ENCODE measurements around the gene PLEKHG7. TPM values are rescaled to one million over a fixed set of nuclear protein-coding genes. Genes with fewer than 3 reads are reported as not detected.

The PLEKHG7 gene
- total and polyA plus RNA-seq, 2 donors from 2014 or later, result 0.45 to 1.5 TPM

- H3K36me3 ChIP-seq (ENCODE audit: control insufficient read depth in 2 of 3, insufficient read depth in 3 of 3, low read length in 3 of 3), result no peaks in the 10 kb centered on the region
- FAIRE-seq (no peak), DNase-seq (no peak)
- intact Hi-C loops (cut with DNase I), result no loop called here
- no peaks in the 10 kb centered on the region for H3K4me1 ChIP-seq (ENCODE audit: control insufficient read depth in 2 of 3, insufficient read depth in 2 of 3, low read depth in 1 of 3, low read length in 3 of 3)
- no peak for TF ChIP-seq CTCF (IDR thresholded peaks at IDR 0.05; ENCODE audit: borderline replicate concordance, extremely low read depth, insufficient read depth)
- H3K4me3 ChIP-seq (ENCODE audit: low read length in 3 of 3), result no peak overlapping the region
- H3K27me3 ChIP-seq (ENCODE audit: control insufficient read depth, insufficient read depth, low read length), result no peaks in the 10 kb centered on the region
- no peak overlapping the region for H3K27ac ChIP-seq (ENCODE audit: low read depth in 2 of 2, low read length in 2 of 2)
- no peak overlapping the region for H3K9ac ChIP-seq (ENCODE audit: low read length in 3 of 3)
- peaks cover 0 to 7% (median 0%) of the 10 kb centered on the region in 3 donors for H3K9me3 ChIP-seq (ENCODE audit: control insufficient read depth in 2 of 3, insufficient read depth in 1 of 3, low read length in 3 of 3)
Measured at GRCh38 chr12:92722897-92723296, 20.1 kb downstream of the PLEKHG7 start.

- TF ChIP-seq CTCF (IDR thresholded peaks at IDR 0.05; ENCODE audit: borderline replicate concordance, extremely low read depth, insufficient read depth), result no peak
- intact Hi-C loops (cut with DNase I), result no loop called here
- FAIRE-seq, result no peak
Measured at GRCh38 chr12:92726850-92727249, 24.1 kb downstream of the PLEKHG7 start.

GRCh38 chr12:92729773-92730305 lies 27.1 kb downstream of the PLEKHG7 start:
- H3K4me3 ChIP-seq (ENCODE audit: low read length in 3 of 3), result no peak overlapping the region
- no peaks in the 10 kb centered on the region for H3K27me3 ChIP-seq (ENCODE audit: control insufficient read depth, insufficient read depth, low read length)
- DNase-seq, result no peak
- intact Hi-C loops (cut with DNase I), result no loop called here
- no peak for FAIRE-seq
- H3K27ac ChIP-seq (ENCODE audit: low read depth in 2 of 2, low read length in 2 of 2), result no peak overlapping the region
- TF ChIP-seq CTCF (IDR thresholded peaks at IDR 0.05; ENCODE audit: borderline replicate concordance, extremely low read depth, insufficient read depth), result no peak
- H3K9ac ChIP-seq (ENCODE audit: low read length in 3 of 3), result no peak overlapping the region
- H3K36me3 ChIP-seq (ENCODE audit: control insufficient read depth in 2 of 3, insufficient read depth in 3 of 3, low read length in 3 of 3), result no peaks in the 10 kb centered on the region
- H3K4me1 ChIP-seq (ENCODE audit: control insufficient read depth in 2 of 3, insufficient read depth in 2 of 3, low read depth in 1 of 3, low read length in 3 of 3), result no peaks in the 10 kb centered on the region
- peaks cover 0 to 2% (median 0%) of the 10 kb centered on the region in 3 donors for H3K9me3 ChIP-seq (ENCODE audit: control insufficient read depth in 2 of 3, insufficient read depth in 1 of 3, low read length in 3 of 3)

More at GRCh38 chr12:92726850-92727249, 24.1 kb downstream of the PLEKHG7 start:
- no peak overlapping the region for H3K27ac ChIP-seq (ENCODE audit: low read depth in 2 of 2, low read length in 2 of 2)
- no peaks in the 10 kb centered on the region for H3K27me3 ChIP-seq (ENCODE audit: control insufficient read depth, insufficient read depth, low read length)
- H3K36me3 ChIP-seq (ENCODE audit: control insufficient read depth in 2 of 3, insufficient read depth in 3 of 3, low read length in 3 of 3), result no peaks in the 10 kb centered on the region
- H3K9ac ChIP-seq (ENCODE audit: low read length in 3 of 3), result no peak overlapping the region
- no peak for DNase-seq
- H3K9me3 ChIP-seq (ENCODE audit: control insufficient read depth in 2 of 3, insufficient read depth in 1 of 3, low read length in 3 of 3), result peaks cover 0 to 7% (median 0%) of the 10 kb centered on the region in 3 donors
- H3K4me1 ChIP-seq (ENCODE audit: control insufficient read depth in 2 of 3, insufficient read depth in 2 of 3, low read depth in 1 of 3, low read length in 3 of 3), result no peaks in the 10 kb centered on the region
- no peak overlapping the region for H3K4me3 ChIP-seq (ENCODE audit: low read length in 3 of 3)

- DNase-seq (no peak), FAIRE-seq (no peak)
- H3K9ac ChIP-seq (ENCODE audit: low read length in 3 of 3), result no peak overlapping the region
- no peaks in the 10 kb centered on the region for H3K36me3 ChIP-seq (ENCODE audit: control insufficient read depth in 2 of 3, insufficient read depth in 3 of 3, low read length in 3 of 3)
- no peaks in the 10 kb centered on the region for H3K4me1 ChIP-seq (ENCODE audit: control insufficient read depth in 2 of 3, insufficient read depth in 2 of 3, low read depth in 1 of 3, low read length in 3 of 3)
- H3K4me3 ChIP-seq (ENCODE audit: low read length in 3 of 3), result no peak overlapping the region
- H3K27me3 ChIP-seq (ENCODE audit: control insufficient read depth, insufficient read depth, low read length), result no peaks in the 10 kb centered on the region
- intact Hi-C loops (cut with DNase I), result no loop called here
- H3K9me3 ChIP-seq (ENCODE audit: control insufficient read depth in 2 of 3, insufficient read depth in 1 of 3, low read length in 3 of 3), result no peaks in the 10 kb centered on the region
- no peak overlapping the region for H3K27ac ChIP-seq (ENCODE audit: low read depth in 2 of 2, low read length in 2 of 2)
- no peak for TF ChIP-seq CTCF (IDR thresholded peaks at IDR 0.05; ENCODE audit: borderline replicate concordance, extremely low read depth, insufficient read depth)
Measured at GRCh38 chr12:92730758-92731157, 28.0 kb downstream of the PLEKHG7 start.
